Measurements from ENCODE around the gene NDUFAB1. TPM values are rescaled to one million over a fixed set of nuclear protein-coding genes. Genes with fewer than 3 reads are reported as not detected.
A peak's percentile ranks its signal among the peaks of the same experiment; 100 is the strongest.

NDUFAB1 gene
- polyA plus RNA-seq, 1 of the 3 experiments (the other 2 are of a cell fraction) = 187 TPM

GRCh38 chr16:23556881-23557778 is 39.0 kb downstream of the NDUFAB1 start, which contains the start of the genes EARS2 and UBFD1 (continued):
- TF ChIP-seq NRF1 (IDR thresholded peaks at IDR 0.05; ENCODE audit: low read depth, low read length) = no peak
- TF ChIP-seq RXRA (IDR thresholded peaks at IDR 0.05; ENCODE audit: borderline replicate concordance, low read depth) = no peak
- no peak for TF ChIP-seq TCF12 (IDR thresholded peaks at IDR 0.05)
- TF ChIP-seq MAX (IDR thresholded peaks at IDR 0.05; ENCODE audit: low read depth) = peak; percentile 98
- peak; percentile 92 for TF ChIP-seq USF1 (IDR thresholded peaks at IDR 0.05; ENCODE audit: borderline replicate concordance, low read depth)
- peak; percentile 99 for TF ChIP-seq MXI1 (IDR thresholded peaks at IDR 0.05; ENCODE audit: low read depth, low read length)
- TF ChIP-seq FOXJ3 (CRISPR knock-in tag; IDR thresholded peaks at IDR 0.05) = no peak
- peak; percentile 81 for TF ChIP-seq GABPA (IDR thresholded peaks at IDR 0.05; ENCODE audit: low read depth)

- H2AFZ ChIP-seq (ENCODE audit: low read depth) = no peak overlapping the region
- no peaks in the 10 kb centered on the region for H3K9me3 ChIP-seq
- WGBS (ENCODE audit: low lambda C conversion rate) = 77% methylated on average over 3 of the region's 3 CpGs
- H3K4me3 ChIP-seq (ENCODE audit: low read depth in 2 of 2, low read length in 1 of 2) = no peak overlapping the region
- no peaks in the 10 kb centered on the region for H3K27me3 ChIP-seq (ENCODE audit: insufficient read depth)
- no peaks in the 10 kb centered on the region for H4K20me1 ChIP-seq (ENCODE audit: insufficient read depth)
- H3K27ac ChIP-seq (ENCODE audit: low read depth in 2 of 2, low read length in 1 of 2) = no peak overlapping the region
- ChIA-PET POLR2A (no interaction called here), CTCF (interaction anchor here (0.6 to 3.9 kb wide), 3 partner anchors 10 to 1504 kb away, joined by 3 to 21 read pairs (median 4); no protein-coding TSS in a partner anchor)
- H3F3A ChIP-seq (replicated peaks; ENCODE audit: insufficient read depth) = peaks cover 7% of the 10 kb centered on the region
- DNase-seq = no peak
- TF ChIP-seq MAX (IDR thresholded peaks at IDR 0.05; ENCODE audit: low read depth) (no peak), POLR2AphosphoS5 (IDR thresholded peaks at IDR 0.05; ENCODE audit: low read depth, low read length) (no peak), REST (IDR thresholded peaks at IDR 0.05; ENCODE audit: low read depth, low read length) (no peak), YY1 (IDR thresholded peaks at IDR 0.05; ENCODE audit: low read depth) (no peak), FOXM1 (IDR thresholded peaks at IDR 0.05; ENCODE audit: low read depth) (no peak), RCOR1 (IDR thresholded peaks at IDR 0.05; ENCODE audit: low read length) (no peak), JUND (IDR thresholded peaks at IDR 0.05) (no peak), SIN3A (IDR thresholded peaks at IDR 0.05; ENCODE audit: borderline replicate concordance, low read depth, low read length) (no peak), NFIC (IDR thresholded peaks at IDR 0.05; ENCODE audit: borderline replicate concordance) (no peak), CHD2 (IDR thresholded peaks at IDR 0.05; ENCODE audit: low read length, partially characterized antibody) (no peak), EP300 (IDR thresholded peaks at IDR 0.05; ENCODE audit: borderline replicate concordance in 1 of 2, low read depth in 1 of 2, low read length in 1 of 2) (no peak), NRF1 (IDR thresholded peaks at IDR 0.05; ENCODE audit: low read depth, low read length) (no peak), TCF12 (IDR thresholded peaks at IDR 0.05) (no peak)
- no peaks in the 10 kb centered on the region for H3K9me2 ChIP-seq
- H3K4me1 ChIP-seq (ENCODE audit: control insufficient read depth in 1 of 2, insufficient read depth in 2 of 2, low read depth in 1 of 2, low read length in 1 of 2) = peaks cover 11 to 14% of the 10 kb centered on the region in 2 experiments
- H3K36me3 ChIP-seq (replicated peaks in 1 of 2; ENCODE audit: control insufficient read depth in 1 of 2, insufficient read depth in 2 of 2, low read length in 1 of 2) = peaks cover 23 to 26% of the 10 kb centered on the region in 2 experiments
- H3K79me2 ChIP-seq (ENCODE audit: insufficient read depth) = peaks cover 44% of the 10 kb centered on the region
- no peak overlapping the region for H3K4me2 ChIP-seq
- H3K9ac ChIP-seq = no peak overlapping the region
These were observed 41.6 kb downstream of the NDUFAB1 start for GRCh38 chr16:23554536-23554935.
